ENCODE measurements around the gene SEC14L1.

Gene SEC14L1

GRCh38 chr17:77141846-77142449, 1.2 kb downstream of the SEC14L1 start:
- DNase-seq (ENCODE audit: low read depth): no peak
- H3K4me3 ChIP-seq (ENCODE audit: low read depth, low read length): peak overlapping the region; percentile 71
- no peak for TF ChIP-seq CTCF (IDR thresholded peaks at IDR 0.05; ENCODE audit: low read depth, low read length, missing control alignments)

- TF ChIP-seq CTCF (IDR thresholded peaks at IDR 0.05; ENCODE audit: low read depth, low read length, missing control alignments): no peak
- peak overlapping the region; percentile 71 for H3K4me3 ChIP-seq (ENCODE audit: low read depth, low read length)
Measured at GRCh38 chr17:77142689-77143088, 1.9 kb downstream of the SEC14L1 start.

GRCh38 chr17:77143306-77143705, 2.5 kb downstream of the SEC14L1 start:
- no peak for TF ChIP-seq CTCF (IDR thresholded peaks at IDR 0.05; ENCODE audit: low read depth, low read length, missing control alignments)
- H3K4me3 ChIP-seq (ENCODE audit: low read depth, low read length): peak overlapping the region; percentile 71; the same call in 1 of the 2 replicates
- no peak for DNase-seq (ENCODE audit: low read depth)

More at GRCh38 chr17:77142689-77143088, 1.9 kb downstream of the SEC14L1 start:
- no peak for DNase-seq (ENCODE audit: low read depth)

- peak; percentile 51 for DNase-seq (ENCODE audit: low read depth)
- H3K4me3 ChIP-seq (ENCODE audit: low read depth, low read length): peak overlapping the region; percentile 71
- no peak for TF ChIP-seq CTCF (IDR thresholded peaks at IDR 0.05; ENCODE audit: low read depth, low read length, missing control alignments)
Measured at GRCh38 chr17:77144227-77144626, 3.5 kb downstream of the SEC14L1 start.

GRCh38 chr17:77145224-77145611, 4.4 kb downstream of the SEC14L1 start:
- DNase-seq (ENCODE audit: low read depth): no peak
- no peak for TF ChIP-seq CTCF (IDR thresholded peaks at IDR 0.05; ENCODE audit: low read depth, low read length, missing control alignments)
- peak overlapping the region; percentile 71; the same call in 1 of the 2 replicates for H3K4me3 ChIP-seq (ENCODE audit: low read depth, low read length)

GRCh38 chr17:77145612-77146245, 5.0 kb downstream of the SEC14L1 start:
- H3K4me3 ChIP-seq (ENCODE audit: low read depth, low read length): peak overlapping the region; percentile 45
- DNase-seq (ENCODE audit: low read depth): peak; percentile 72
- no peak for TF ChIP-seq CTCF (IDR thresholded peaks at IDR 0.05; ENCODE audit: low read depth, low read length, missing control alignments)

GRCh38 chr17:77146246-77146632, 5.5 kb downstream of the SEC14L1 start:
- TF ChIP-seq CTCF (IDR thresholded peaks at IDR 0.05; ENCODE audit: low read depth, low read length, missing control alignments): no peak
- peak overlapping the region; percentile 45 for H3K4me3 ChIP-seq (ENCODE audit: low read depth, low read length)
- DNase-seq (ENCODE audit: low read depth): no peak

Measured in GM12864 (cell line).